H9 (cell line): Measurements from ENCODE around the gene N4BP2L1. TPM values are rescaled to one million over a fixed set of nuclear protein-coding genes. Genes with fewer than 3 reads are reported as not detected.

ENCODE experiments used
- DNase-seq: peaks from one replicate; pipeline ENCODE4 v3.0.0-alpha.2; 2017
- H2AFZ ChIP-seq: one replicate; pipeline ENCODE4 v1.6.1; 2013; ENCODE audit warnings: mild to moderate bottlenecking, low read length, control low read depth, moderate library complexity
- H2AK5ac ChIP-seq: 2 replicates; pipeline ENCODE4 v1.6.1; 2013; ENCODE audit warnings: low read length, control low read depth, mixed read lengths; ENCODE audit not compliant: insufficient read length
- H2BK120ac ChIP-seq: one replicate; pipeline ENCODE4 v1.6.1; 2013; ENCODE audit warnings: low read depth, mild to moderate bottlenecking, low read length, control low read depth, inconsistent platforms; ENCODE audit not compliant: poor library complexity, severe bottlenecking
- H2BK12ac ChIP-seq: 2 replicates; pipeline ENCODE4 v1.6.1; 2013; ENCODE audit warnings: low read length, control low read depth, mixed read lengths, low read depth; ENCODE audit not compliant: insufficient read length
- H2BK15ac ChIP-seq: 2 replicates; pipeline ENCODE4 v1.6.1; 2013; ENCODE audit warnings: low read depth, low read length, control low read depth
- H2BK20ac ChIP-seq: one replicate; pipeline ENCODE4 v1.6.1; 2013; ENCODE audit warnings: low read depth, mild to moderate bottlenecking, low read length, control low read depth, inconsistent platforms; ENCODE audit not compliant: poor library complexity, severe bottlenecking
- H2BK5ac ChIP-seq: 2 replicates; pipeline ENCODE4 v1.6.1; 2013; ENCODE audit warnings: low read length, control low read depth, mixed read lengths; ENCODE audit not compliant: insufficient read length
- H3K14ac ChIP-seq: 2 replicates; pipeline ENCODE4 v1.6.1; 2013; ENCODE audit warnings: low read length, control low read depth; ENCODE audit not compliant: insufficient read depth
- H3K18ac ChIP-seq: 2 replicates; pipeline ENCODE4 v1.6.1; 2013; ENCODE audit warnings: low read depth, mild to moderate bottlenecking, mixed read lengths, low read length, control low read depth; ENCODE audit not compliant: insufficient read length
- H3K23ac ChIP-seq: 2 replicates; pipeline ENCODE4 v1.6.1; 2013; ENCODE audit warnings: low read length, control low read depth, mixed read lengths, low read depth; ENCODE audit not compliant: insufficient read length
- H3K23me2 ChIP-seq: 2 replicates; pipeline ENCODE4 v1.6.1; 2013; ENCODE audit warnings: low read depth, mild to moderate bottlenecking, mixed read lengths, low read length, control low read depth; ENCODE audit not compliant: insufficient read length, poor library complexity, severe bottlenecking
- H3K27ac ChIP-seq: 2 replicates; pipeline ENCODE4 v1.5.1; 2013; ENCODE audit warnings: low read length, control low read depth, mixed read lengths, low read depth; ENCODE audit not compliant: insufficient read length
- H3K27me3 ChIP-seq: 2 replicates; pipeline ENCODE4 v1.6.1; 2013; ENCODE audit warnings: low read length, control low read depth, inconsistent platforms; ENCODE audit not compliant: insufficient read depth
- H3K4ac ChIP-seq: 2 replicates; pipeline ENCODE4 v1.6.1; 2013; ENCODE audit warnings: low read depth, mild to moderate bottlenecking, control low read depth, inconsistent platforms, low read length, moderate library complexity
- H3K4me1 ChIP-seq: 2 replicates; pipeline ENCODE4 v1.6.1; 2013; ENCODE audit warnings: low read length, control low read depth, inconsistent platforms; ENCODE audit not compliant: insufficient read depth
- H3K4me2 ChIP-seq: 2 replicates; pipeline ENCODE4 v1.6.1; 2013; ENCODE audit warnings: low read length, control low read depth, mixed read lengths; ENCODE audit not compliant: insufficient read length, insufficient read depth
- H3K56ac ChIP-seq: 2 replicates; pipeline ENCODE4 v1.6.1; 2013; ENCODE audit warnings: low read depth, mild to moderate bottlenecking, mixed read lengths, low read length, control low read depth; ENCODE audit not compliant: insufficient read length
- H3K79me1 ChIP-seq: 2 replicates; pipeline ENCODE4 v1.6.1; 2013; ENCODE audit warnings: low read depth, mild to moderate bottlenecking, moderate library complexity, low read length, control low read depth, inconsistent platforms; ENCODE audit not compliant: insufficient read depth, poor library complexity, severe bottlenecking
- H3K79me2 ChIP-seq: 2 replicates; pipeline ENCODE4 v1.6.1; 2013; ENCODE audit warnings: low read length, control low read depth, inconsistent platforms; ENCODE audit not compliant: insufficient read depth
- H3K9ac ChIP-seq: 2 replicates; pipeline ENCODE4 v1.6.1; 2013; ENCODE audit warnings: low read length, control low read depth, mixed read lengths; ENCODE audit not compliant: insufficient read length; ENCODE audit errors: extremely low read depth
- H3K9me3 ChIP-seq: one replicate; pipeline ENCODE4 v1.6.1; 2013; ENCODE audit warnings: low read depth, low read length, inconsistent platforms; ENCODE audit not compliant: control insufficient read depth
- H3T11ph ChIP-seq: one replicate; pipeline ENCODE4 v1.6.1; 2013; ENCODE audit warnings: mild to moderate bottlenecking, low read length, control low read depth, inconsistent platforms
- H4K20me1 ChIP-seq: one replicate; pipeline ENCODE4 v1.6.1; 2013; ENCODE audit not compliant: control insufficient read depth, insufficient read length, insufficient read depth
- H4K5ac ChIP-seq: 2 replicates; pipeline ENCODE4 v1.6.1; 2013; ENCODE audit warnings: low read depth, mild to moderate bottlenecking, mixed read lengths, low read length, control low read depth; ENCODE audit not compliant: insufficient read length
- H4K8ac ChIP-seq: replicated peaks from 2 replicates; pipeline ENCODE4 v1.6.1; 2013; ENCODE audit warnings: low read length, control low read depth, mixed read lengths, low read depth; ENCODE audit not compliant: insufficient read length
- H4K91ac ChIP-seq: 2 replicates; pipeline ENCODE4 v1.6.1; 2013; ENCODE audit warnings: low read depth, mild to moderate bottlenecking, moderate library complexity, mixed read lengths, low read length, control low read depth; ENCODE audit not compliant: insufficient read length
- H3K27ac Mint-ChIP-seq, 3 experiments: 2 replicates in 2 of 3; 3 replicates in 1 of 3; pipeline ENCODE4 v1.8.0; 2020 to 2021; ENCODE audit warnings: mixed read lengths in 3 of 3, mild to moderate bottlenecking in 1 of 3, moderate library complexity in 1 of 3
- H3K27me3 Mint-ChIP-seq: 2 replicates; pipeline ENCODE4 v1.8.0; 2021; ENCODE audit warnings: low read depth, mild to moderate bottlenecking, moderate library complexity, mixed read lengths
- H3K36me3 Mint-ChIP-seq, 3 experiments: 2 replicates in 2 of 3; 3 replicates in 1 of 3; pipeline ENCODE4 v1.8.0; 2020 to 2021; ENCODE audit warnings: low read depth in 3 of 3, mixed read lengths in 3 of 3; ENCODE audit not compliant: insufficient read depth in 1 of 3
- H3K4me1 Mint-ChIP-seq, 2 experiments: 2 replicates each; pipeline ENCODE4 v1.8.0; 2020; ENCODE audit warnings: mixed read lengths in 2 of 2
- H3K4me3 Mint-ChIP-seq, 2 experiments: 2 replicates in 1 of 2; 3 replicates in 1 of 2; pipeline ENCODE4 v1.8.0; 2020 to 2021; ENCODE audit warnings: mild to moderate bottlenecking in 2 of 2, mixed read lengths in 2 of 2, moderate library complexity in 1 of 2
- H3K9me3 Mint-ChIP-seq, 2 experiments: 2 replicates in 1 of 2; 3 replicates in 1 of 2; pipeline ENCODE4 v1.8.0; 2020; ENCODE audit warnings: mild to moderate bottlenecking in 2 of 2, mixed read lengths in 2 of 2, moderate library complexity in 1 of 2
- CTCF ChIP-seq: fragments of 200-600 bp; sonication (generic); conservative IDR thresholded peaks from 3 replicates; pipeline ENCODE4 v1.8.0; 2021; ENCODE audit warnings: antibody characterized with exemption, mild to moderate bottlenecking
- WGBS: extraction: QIAGEN DNeasy Blood & Tissue Kit; methylation state at CpG from one replicate; pipeline ENCODE4 v1.1.7; 2013; ENCODE audit warnings: missing lambda C conversion rate, low lambda C conversion rate, mixed read lengths; ENCODE audit not compliant: insufficient read length; ENCODE audit errors: extremely low coverage; 5-methylcytosine and 5-hydroxymethylcytosine counted together
- total RNA-seq: library from RNA; stranded (reverse); gene quantifications from 2 replicates; pipeline ENCODE4 v1.2.1, GENCODE V29; 2021

The N4BP2L1 gene
- total RNA-seq, 1 experiment from 2014 or later = 1.5 TPM

GRCh38 chr13:32409561-32410421, 18.1 kb downstream of the N4BP2L1 start:
- H3K9ac ChIP-seq = no peak overlapping the region
- no peaks in the 10 kb centered on the region; the same call in 1 of the 2 replicates for H3K4me1 ChIP-seq
- no peaks in the 10 kb centered on the region for H4K20me1 ChIP-seq
- H4K91ac ChIP-seq = no peak overlapping the region
- H3K27me3 Mint-ChIP-seq = peaks cover 17% of the 10 kb centered on the region
- H3K27me3 ChIP-seq = no peaks in the 10 kb centered on the region
- no peak overlapping the region for H3K27ac ChIP-seq
- no peak overlapping the region for H2BK20ac ChIP-seq
- no peak overlapping the region for H4K5ac ChIP-seq
- no peaks in the 10 kb centered on the region for H3K9me3 ChIP-seq
- no peaks in the 10 kb centered on the region for H3K36me3 Mint-ChIP-seq
- H3K4ac ChIP-seq = no peak overlapping the region
- H2BK15ac ChIP-seq = no peak overlapping the region
- H3K9me3 Mint-ChIP-seq = no peaks in the 10 kb centered on the region
- H4K8ac ChIP-seq = no peak overlapping the region
- H2BK120ac ChIP-seq = no peak overlapping the region
- H3K79me2 ChIP-seq = no peaks in the 10 kb centered on the region
- H3K23ac ChIP-seq = no peak overlapping the region
- H2BK12ac ChIP-seq = no peak overlapping the region
- H2AK5ac ChIP-seq = no peak overlapping the region
- TF ChIP-seq CTCF = no peak
- H2AFZ ChIP-seq = peak overlapping the region; percentile 45
- H3K18ac ChIP-seq = peak overlapping the region; percentile 29
- H3K27ac Mint-ChIP-seq = peak overlapping the region; percentile 4 to 88 (median 6); a peak in 4 of 7 replicates
- no peak overlapping the region for H2BK5ac ChIP-seq
- H3K23me2 ChIP-seq = peaks cover 5% of the 10 kb centered on the region
- DNase-seq = peak; percentile 83
- H3K4me3 Mint-ChIP-seq = peak overlapping the region; percentile 66 to 78
- H3K79me1 ChIP-seq = no peaks in the 10 kb centered on the region
- H3K14ac ChIP-seq = no peak overlapping the region
- no peak overlapping the region for H3T11ph ChIP-seq
- peak overlapping the region; percentile 88 for H3K4me2 ChIP-seq
- no peak overlapping the region for H3K56ac ChIP-seq
- no CpG with 5 or more reads among the region's 27 CpGs for WGBS
- H3K4me1 Mint-ChIP-seq = peaks cover 22 to 23% of the 10 kb centered on the region in 2 experiments
